GM12878 (cell line): Measurements from ENCODE around the gene SUGCT. TPM values are rescaled to one million over a fixed set of nuclear protein-coding genes. Genes with fewer than 3 reads are reported as not detected.

Experiments used
- ATAC-seq: fragments of 200-7000 bp; cut with Tn5 transposase; 3 replicates; pipeline ENCODE4 v1.9.1; 2020; ENCODE audit warnings: mild to moderate bottlenecking, moderate library complexity
- BruUV-seq: library from RNA; stranded (reverse); fragments of 400-500 nt; replicated peaks from 2 replicates; lab custom pipeline; 2021; lab: Mats Ljungman, UMichigan
- CTCF ChIA-PET: fragments of 300-600 bp; sonication (Branson Sonifier 250); formaldehyde crosslinking; extraction: SDS; loops from one replicate; lab custom pipeline; 2021; ENCODE audit warnings: inconsistent platforms; lab: Yijun Ruan, JAX
- POLR2A ChIA-PET: fragments of 350-600 bp; formaldehyde crosslinking; extraction: SDS; loops from one replicate; lab custom pipeline; 2021; ENCODE audit warnings: inconsistent platforms; lab: Charles Lee
- RAD21 ChIA-PET: fragments of 300-600 bp; sonication (Branson Sonifier 250); formaldehyde crosslinking; loops from one replicate; lab custom pipeline; 2023; ENCODE audit warnings: antibody characterized with exemption; ENCODE audit not compliant: unreplicated experiment; lab: Charles Lee
- SMC1A ChIA-PET: fragments of 300-600 bp; sonication (Branson Sonifier 250); formaldehyde crosslinking; loops from one replicate; lab custom pipeline; 2023; ENCODE audit not compliant: unreplicated experiment, uncharacterized antibody; lab: Charles Lee
- DNase-seq: peaks from one replicate; pipeline ENCODE4 v3.0.0-alpha.2; 2011; ENCODE audit warnings: low read depth, low spot score
- FAIRE-seq: peaks from 3 replicates; lab custom pipeline; 2011; peaks lifted over from hg19 to GRCh38; lab: Jason Lieb, UNC
- H2AFZ ChIP-seq: 2 replicates; pipeline ENCODE4 v1.6.0; 2011; ENCODE audit warnings: low read depth, low read length, control low read depth; ENCODE audit not compliant: control insufficient read depth
- H3K27ac ChIP-seq: 2 replicates; pipeline ENCODE4 v1.5.1; 2011; ENCODE audit warnings: control low read depth; ENCODE audit not compliant: control insufficient read depth, insufficient read depth
- H3K27me3 ChIP-seq, 2 experiments: replicated peaks in 1 of 2; 2 replicates each; pipeline versions ENCODE4 v1.6.0 to v1.6.1; 2011; ENCODE audit warnings: low read length in 1 of 2; ENCODE audit not compliant: control insufficient read depth in 2 of 2, insufficient read depth in 2 of 2
- H3K36me3 ChIP-seq, 2 experiments: 2 replicates each; pipeline ENCODE4 v1.5.1; 2011; ENCODE audit warnings: low read length in 1 of 2; ENCODE audit not compliant: control insufficient read depth in 2 of 2, insufficient read depth in 2 of 2
- H3K4me1 ChIP-seq: 2 replicates; pipeline ENCODE4 v1.6.1; 2011; ENCODE audit warnings: mild to moderate bottlenecking, low read length, moderate library complexity, mixed read lengths; ENCODE audit not compliant: control insufficient read depth, insufficient read depth
- H3K4me2 ChIP-seq: 2 replicates; pipeline ENCODE4 v1.6.0; 2011; ENCODE audit warnings: control low read depth; ENCODE audit not compliant: control insufficient read depth, insufficient read depth
- H3K4me3 ChIP-seq: fragments of 200-600 bp; sonication (generic); 2 replicates; pipeline ENCODE4 v1.5.1; 2016
- H3K79me2 ChIP-seq: 2 replicates; pipeline ENCODE4 v1.6.0; 2011; ENCODE audit warnings: low read length; ENCODE audit not compliant: control insufficient read depth, insufficient read depth
- H3K9ac ChIP-seq: 2 replicates; pipeline ENCODE4 v1.8.0; 2011; ENCODE audit warnings: low read length, control low read depth, mixed read lengths; ENCODE audit not compliant: control insufficient read depth, insufficient read depth
- H3K9me3 ChIP-seq: replicated peaks from 3 replicates; pipeline ENCODE4 v1.5.1; 2011; ENCODE audit warnings: mild to moderate bottlenecking, low read length; ENCODE audit not compliant: control insufficient read depth, insufficient read depth
- H4K20me1 ChIP-seq: 2 replicates; pipeline ENCODE4 v1.6.0; 2011; ENCODE audit not compliant: control insufficient read depth, insufficient read depth
- CHD2 ChIP-seq: IDR thresholded peaks from 2 replicates; pipeline ENCODE4 v1.6.1; 2011; ENCODE audit warnings: low read depth, low read length, improper control_type of control experiment, borderline replicate concordance
- IRF4 ChIP-seq: IDR thresholded peaks from 2 replicates; pipeline ENCODE4 v1.6.1; 2011; ENCODE audit warnings: low read depth, low read length
- JUND ChIP-seq: IDR thresholded peaks from 2 replicates; pipeline ENCODE4 v1.6.1; 2012; ENCODE audit warnings: low read depth, mild to moderate bottlenecking, low read length, improper control_type of control experiment, moderate library complexity
- MXI1 ChIP-seq: fragments of 150-350 bp; IDR thresholded peaks from 2 replicates; pipeline ENCODE4 v1.6.1; 2011; ENCODE audit warnings: low read depth, mild to moderate bottlenecking, inconsistent platforms, low read length, improper control_type of control experiment
- NFYA ChIP-seq: IDR thresholded peaks from 2 replicates; pipeline ENCODE4 v1.6.1; 2011; ENCODE audit warnings: low read depth, mild to moderate bottlenecking, low read length, improper control_type of control experiment, borderline replicate concordance
- NR2C1 ChIP-seq: fragments of 450-650 bp; IDR thresholded peaks from 2 replicates; pipeline ENCODE4 v1.6.1; 2017; ENCODE audit warnings: antibody characterized with exemption, mild to moderate bottlenecking, moderate library complexity
- POLR2AphosphoS2 ChIP-seq: IDR thresholded peaks from 2 replicates; pipeline ENCODE4 v1.6.1; 2011; ENCODE audit warnings: low read depth, mild to moderate bottlenecking, low read length, improper control_type of control experiment, moderate library complexity
- SMC3 ChIP-seq: IDR thresholded peaks from 2 replicates; pipeline ENCODE4 v1.6.1; 2011; ENCODE audit warnings: low read length, improper control_type of control experiment, borderline replicate concordance
- SUPT20H ChIP-seq: IDR thresholded peaks from 2 replicates; pipeline ENCODE4 v1.6.1; 2011; ENCODE audit warnings: low read depth, mild to moderate bottlenecking, low read length, moderate library complexity, borderline replicate concordance; ENCODE audit not compliant: control insufficient read depth
- ZSCAN29 ChIP-seq: fragments of 450-650 bp; IDR thresholded peaks from 2 replicates; pipeline ENCODE4 v1.6.1; 2017; ENCODE audit warnings: mild to moderate bottlenecking, moderate library complexity
- in situ Hi-C: fragments of 300-500 bp; cut with MboI; formaldehyde crosslinking; loops from 9 replicates; pipeline ENCODE4 v1.14.3; 2018; ENCODE audit warnings: mixed read lengths
- intact Hi-C: fragments of 100-400 bp; cut with micrococcal nuclease; formaldehyde crosslinking; loops from one replicate; pipeline ENCODE4 v1.14.2; 2022; ENCODE audit not compliant: unreplicated experiment
- polyA plus RNA-seq, 11 experiments: library from polyadenylated mRNA; depleted of rRNA in 4 of 11; unstranded in 6 of 11; stranded (reverse) in 5 of 11; fragments of >200 nt; fragmentation: Nextera tagmentation in 4 of 11; fragmentation: Illumina TruSeq in 1 of 11; extraction: Ambion mirVana in 4 of 11; extraction: Trizol in 1 of 11; gene quantifications; 1 replicate in 1 of 11; 2 replicates in 10 of 11; pipeline versions ENCODE4 v1.2.1 to v1.2.3, GENCODE V29; 2011 to 2016; ENCODE audit warnings: inconsistent platforms in 2 of 11, missing spikeins in 2 of 11, low read depth in 1 of 11
- total RNA-seq, 4 experiments: library from RNA; depleted of rRNA in 3 of 4; stranded (reverse); fragments of >200 nt in 3 of 4; fragmentation: Illumina TruSeq in 1 of 4; extraction: Trizol in 1 of 4; gene quantifications; 2 replicates each; pipeline versions ENCODE4 v1.2.1 to v1.2.3, GENCODE V29; 2013 to 2021
- TF ChIP-seq, protein P1 (sequence below): IDR thresholded peaks from 2 replicates; pipeline ENCODE4 v1.6.1; 2012; ENCODE audit warnings: improper control_type of control experiment, low read depth, low read length; ENCODE audit not compliant: insufficient replicate concordance
- TF ChIP-seq, protein P2 (sequence below): fragments of 150-350 bp; IDR thresholded peaks from 2 replicates; pipeline ENCODE4 v1.6.1; 2016; ENCODE audit warnings: low read depth, low read length
- TF ChIP-seq, protein P3 (sequence below): fragments of 450-650 bp; formaldehyde crosslinking; IDR thresholded peaks from 2 replicates; pipeline ENCODE4 v1.4.0; 2022; ENCODE audit warnings: mild to moderate bottlenecking, moderate library complexity

Gene SUGCT
- total and polyA plus RNA-seq, 10 of the 15 experiments (the other 5 are each of a cell fraction or from before 2014, with no cell fraction given), result 0.08 to 1.2 (median 0.67) TPM; not detected in 1

DNA sequence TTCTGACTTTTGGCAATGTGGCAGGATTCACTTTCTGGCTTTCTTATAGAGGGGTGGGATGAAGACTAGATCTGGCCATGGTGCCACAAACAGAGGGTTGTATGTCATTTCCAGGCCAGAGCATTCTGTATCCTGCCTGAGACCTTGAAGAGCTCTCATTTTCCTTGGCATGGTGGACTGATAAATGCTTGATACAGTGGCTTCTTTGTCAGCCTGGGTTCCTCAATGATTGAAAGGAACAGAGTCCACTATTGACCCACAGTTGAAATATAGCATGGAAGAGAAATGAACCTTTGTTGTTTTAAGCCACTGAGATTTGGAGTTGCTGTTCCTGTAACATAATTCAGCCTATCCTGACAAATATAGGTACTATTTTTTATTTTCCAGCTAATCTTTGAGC lies 462.7 kb downstream of the SUGCT start:
- Histone ChIP-seq H3K9me3 (no peaks in the 10 kb centered on the region), H3K27ac (no peak overlapping the region), H3K4me2 (no peak overlapping the region), H3K4me3 (no peak overlapping the region), H3K4me1 (no peaks in the 10 kb centered on the region), H2AFZ (no peak overlapping the region), H3K36me3 (no peaks in the 10 kb centered on the region), H3K9ac (no peak overlapping the region), H3K79me2 (no peaks in the 10 kb centered on the region), H3K27me3 (no peaks in the 10 kb centered on the region), H4K20me1 (no peaks in the 10 kb centered on the region)
- intact Hi-C loops (no loop called here), in situ Hi-C loops (no loop called here)
- FAIRE-seq, result no peak
- SMC1A ChIA-PET, result interaction anchor here (0.8 kb wide), 1 partner anchor 10 kb away, joined by 3 read pairs; no protein-coding TSS in a partner anchor
- RAD21 ChIA-PET, result no interaction called here
- POLR2A ChIA-PET, result no interaction called here
- ATAC-seq, result no peak
- CTCF ChIA-PET, result interaction anchor here (1.2 to 1.3 kb wide), 2 partner anchors 11 to 701 kb away, joined by 3 to 7 read pairs; no protein-coding TSS in a partner anchor
- BruUV-seq, result no TSS peak
- no peak for DNase-seq
- TF ChIP-seq CHD2 (no peak), POLR2AphosphoS2 (no peak), NR2C1 (no peak), NFYA (no peak), JUND (no peak), ZSCAN29 (no peak), MXI1 (no peak), SMC3 (no peak), SUPT20H (no peak), IRF4 (no peak)
- TF ChIP-seq, protein P1, sequence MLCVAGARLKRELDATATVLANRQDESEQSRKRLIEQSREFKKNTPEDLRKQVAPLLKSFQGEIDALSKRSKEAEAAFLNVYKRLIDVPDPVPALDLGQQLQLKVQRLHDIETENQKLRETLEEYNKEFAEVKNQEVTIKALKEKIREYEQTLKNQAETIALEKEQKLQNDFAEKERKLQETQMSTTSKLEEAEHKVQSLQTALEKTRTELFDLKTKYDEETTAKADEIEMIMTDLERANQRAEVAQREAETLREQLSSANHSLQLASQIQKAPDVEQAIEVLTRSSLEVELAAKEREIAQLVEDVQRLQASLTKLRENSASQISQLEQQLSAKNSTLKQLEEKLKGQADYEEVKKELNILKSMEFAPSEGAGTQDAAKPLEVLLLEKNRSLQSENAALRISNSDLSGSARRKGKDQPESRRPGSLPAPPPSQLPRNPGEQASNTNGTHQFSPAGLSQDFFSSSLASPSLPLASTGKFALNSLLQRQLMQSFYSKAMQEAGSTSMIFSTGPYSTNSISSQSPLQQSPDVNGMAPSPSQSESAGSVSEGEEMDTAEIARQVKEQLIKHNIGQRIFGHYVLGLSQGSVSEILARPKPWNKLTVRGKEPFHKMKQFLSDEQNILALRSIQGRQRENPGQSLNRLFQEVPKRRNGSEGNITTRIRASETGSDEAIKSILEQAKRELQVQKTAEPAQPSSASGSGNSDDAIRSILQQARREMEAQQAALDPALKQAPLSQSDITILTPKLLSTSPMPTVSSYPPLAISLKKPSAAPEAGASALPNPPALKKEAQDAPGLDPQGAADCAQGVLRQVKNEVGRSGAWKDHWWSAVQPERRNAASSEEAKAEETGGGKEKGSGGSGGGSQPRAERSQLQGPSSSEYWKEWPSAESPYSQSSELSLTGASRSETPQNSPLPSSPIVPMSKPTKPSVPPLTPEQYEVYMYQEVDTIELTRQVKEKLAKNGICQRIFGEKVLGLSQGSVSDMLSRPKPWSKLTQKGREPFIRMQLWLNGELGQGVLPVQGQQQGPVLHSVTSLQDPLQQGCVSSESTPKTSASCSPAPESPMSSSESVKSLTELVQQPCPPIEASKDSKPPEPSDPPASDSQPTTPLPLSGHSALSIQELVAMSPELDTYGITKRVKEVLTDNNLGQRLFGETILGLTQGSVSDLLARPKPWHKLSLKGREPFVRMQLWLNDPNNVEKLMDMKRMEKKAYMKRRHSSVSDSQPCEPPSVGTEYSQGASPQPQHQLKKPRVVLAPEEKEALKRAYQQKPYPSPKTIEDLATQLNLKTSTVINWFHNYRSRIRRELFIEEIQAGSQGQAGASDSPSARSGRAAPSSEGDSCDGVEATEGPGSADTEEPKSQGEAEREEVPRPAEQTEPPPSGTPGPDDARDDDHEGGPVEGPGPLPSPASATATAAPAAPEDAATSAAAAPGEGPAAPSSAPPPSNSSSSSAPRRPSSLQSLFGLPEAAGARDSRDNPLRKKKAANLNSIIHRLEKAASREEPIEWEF, result no peak
- TF ChIP-seq, protein P2, sequence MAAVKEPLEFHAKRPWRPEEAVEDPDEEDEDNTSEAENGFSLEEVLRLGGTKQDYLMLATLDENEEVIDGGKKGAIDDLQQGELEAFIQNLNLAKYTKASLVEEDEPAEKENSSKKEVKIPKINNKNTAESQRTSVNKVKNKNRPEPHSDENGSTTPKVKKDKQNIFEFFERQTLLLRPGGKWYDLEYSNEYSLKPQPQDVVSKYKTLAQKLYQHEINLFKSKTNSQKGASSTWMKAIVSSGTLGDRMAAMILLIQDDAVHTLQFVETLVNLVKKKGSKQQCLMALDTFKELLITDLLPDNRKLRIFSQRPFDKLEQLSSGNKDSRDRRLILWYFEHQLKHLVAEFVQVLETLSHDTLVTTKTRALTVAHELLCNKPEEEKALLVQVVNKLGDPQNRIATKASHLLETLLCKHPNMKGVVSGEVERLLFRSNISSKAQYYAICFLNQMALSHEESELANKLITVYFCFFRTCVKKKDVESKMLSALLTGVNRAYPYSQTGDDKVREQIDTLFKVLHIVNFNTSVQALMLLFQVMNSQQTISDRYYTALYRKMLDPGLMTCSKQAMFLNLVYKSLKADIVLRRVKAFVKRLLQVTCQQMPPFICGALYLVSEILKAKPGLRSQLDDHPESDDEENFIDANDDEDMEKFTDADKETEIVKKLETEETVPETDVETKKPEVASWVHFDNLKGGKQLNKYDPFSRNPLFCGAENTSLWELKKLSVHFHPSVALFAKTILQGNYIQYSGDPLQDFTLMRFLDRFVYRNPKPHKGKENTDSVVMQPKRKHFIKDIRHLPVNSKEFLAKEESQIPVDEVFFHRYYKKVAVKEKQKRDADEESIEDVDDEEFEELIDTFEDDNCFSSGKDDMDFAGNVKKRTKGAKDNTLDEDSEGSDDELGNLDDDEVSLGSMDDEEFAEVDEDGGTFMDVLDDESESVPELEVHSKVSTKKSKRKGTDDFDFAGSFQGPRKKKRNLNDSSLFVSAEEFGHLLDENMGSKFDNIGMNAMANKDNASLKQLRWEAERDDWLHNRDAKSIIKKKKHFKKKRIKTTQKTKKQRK, result no peak
- TF ChIP-seq, protein P3, sequence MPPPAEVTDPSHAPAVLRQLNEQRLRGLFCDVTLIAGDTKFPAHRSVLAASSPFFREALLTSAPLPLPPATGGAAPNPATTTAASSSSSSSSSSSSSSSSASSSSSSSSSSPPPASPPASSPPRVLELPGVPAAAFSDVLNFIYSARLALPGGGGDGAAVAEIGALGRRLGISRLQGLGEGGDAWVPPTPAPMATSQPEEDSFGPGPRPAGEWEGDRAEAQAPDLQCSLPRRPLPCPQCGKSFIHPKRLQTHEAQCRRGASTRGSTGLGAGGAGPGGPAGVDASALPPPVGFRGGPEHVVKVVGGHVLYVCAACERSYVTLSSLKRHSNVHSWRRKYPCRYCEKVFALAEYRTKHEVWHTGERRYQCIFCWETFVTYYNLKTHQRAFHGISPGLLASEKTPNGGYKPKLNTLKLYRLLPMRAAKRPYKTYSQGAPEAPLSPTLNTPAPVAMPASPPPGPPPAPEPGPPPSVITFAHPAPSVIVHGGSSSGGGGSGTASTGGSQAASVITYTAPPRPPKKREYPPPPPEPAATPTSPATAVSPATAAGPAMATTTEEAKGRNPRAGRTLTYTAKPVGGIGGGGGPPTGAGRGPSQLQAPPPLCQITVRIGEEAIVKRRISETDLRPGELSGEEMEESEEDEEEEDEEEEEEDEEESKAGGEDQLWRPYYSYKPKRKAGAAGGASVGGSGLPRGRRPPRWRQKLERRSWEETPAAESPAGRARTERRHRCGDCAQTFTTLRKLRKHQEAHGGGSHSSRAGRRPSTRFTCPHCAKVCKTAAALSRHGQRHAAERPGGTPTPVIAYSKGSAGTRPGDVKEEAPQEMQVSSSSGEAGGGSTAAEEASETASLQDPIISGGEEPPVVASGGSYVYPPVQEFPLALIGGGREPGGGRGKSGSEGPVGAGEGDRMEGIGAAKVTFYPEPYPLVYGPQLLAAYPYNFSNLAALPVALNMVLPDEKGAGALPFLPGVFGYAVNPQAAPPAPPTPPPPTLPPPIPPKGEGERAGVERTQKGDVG (CRISPR knock-in tag), result no peak
